GM21515 (cell line): Measurements from ENCODE around the gene LSM10.
A peak's percentile ranks its signal among the peaks of the same experiment; 100 is the strongest.

ENCODE experiments used
- ATAC-seq: cut with Tn5 transposase; IDR thresholded peaks from one replicate; pipeline ENCODE4 v1.9.1; 2021; ENCODE audit not compliant: unreplicated experiment

The LSM10 gene

DNA sequence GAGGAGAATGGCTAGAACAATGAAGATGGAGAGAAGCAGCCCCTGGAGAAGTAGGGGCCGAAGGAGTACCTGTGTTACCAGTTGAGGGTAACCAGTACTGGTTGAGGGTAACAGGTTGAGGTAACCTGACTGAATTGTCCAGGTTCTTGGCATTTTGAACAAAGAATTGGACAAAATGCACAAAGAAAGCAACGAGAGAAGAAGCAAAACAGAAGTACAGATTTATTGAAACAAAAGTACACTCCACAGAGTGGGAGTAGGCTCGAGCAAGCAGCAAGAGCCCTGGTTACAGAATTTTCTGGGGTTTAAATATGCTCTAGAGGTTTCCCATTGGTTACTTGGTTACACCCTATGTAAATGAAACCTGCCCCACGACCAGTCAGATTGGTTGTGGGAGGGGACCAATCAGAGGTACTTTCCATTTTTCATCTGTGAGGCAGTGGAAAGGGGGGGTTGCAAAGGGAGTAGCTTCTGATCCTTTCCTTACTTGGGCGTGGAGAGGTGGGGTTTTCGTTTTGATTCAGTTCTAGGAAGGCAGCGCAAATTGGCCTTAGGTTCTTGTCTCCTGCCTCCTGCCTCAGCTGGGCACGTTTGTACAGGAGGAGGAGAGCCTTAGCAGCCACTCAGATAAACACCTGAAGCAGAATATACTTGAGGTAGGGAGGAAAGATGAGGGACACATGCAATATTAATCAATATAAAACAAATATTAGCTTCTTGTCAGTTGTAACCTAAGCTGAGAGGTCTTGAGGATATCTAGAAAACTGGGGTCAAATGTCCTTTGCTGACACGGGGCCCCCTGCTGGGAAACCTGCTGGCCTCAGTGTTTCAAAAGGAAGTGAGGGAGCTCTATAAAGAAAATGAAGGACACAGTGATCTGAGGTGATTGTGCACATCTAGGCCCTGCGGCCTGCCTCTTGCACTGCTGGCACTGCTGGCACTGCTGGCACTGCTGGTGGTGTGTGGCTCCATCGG, 14.3 kb upstream of the LSM10 start:
- no peak for ATAC-seq

DNA sequence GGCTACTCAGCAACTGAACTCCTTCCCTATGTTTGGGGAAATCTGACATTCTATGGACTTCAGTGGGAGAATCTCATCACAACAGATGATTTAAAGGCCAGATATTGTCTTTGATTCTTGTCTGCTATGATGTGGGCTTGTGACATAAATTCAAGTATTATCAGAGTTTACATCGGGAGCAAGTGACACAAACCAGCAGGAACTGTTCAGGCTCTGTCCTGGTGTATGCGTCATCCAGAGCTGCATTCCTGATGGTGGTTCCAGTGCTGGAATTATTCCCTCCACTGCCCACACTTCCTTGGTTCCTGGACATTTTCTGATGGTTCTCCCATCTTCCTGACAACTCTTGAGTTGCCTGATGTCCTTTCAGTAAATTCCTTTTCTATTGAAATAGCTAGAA, 10.8 kb upstream of the LSM10 start:
- no peak for ATAC-seq

DNA sequence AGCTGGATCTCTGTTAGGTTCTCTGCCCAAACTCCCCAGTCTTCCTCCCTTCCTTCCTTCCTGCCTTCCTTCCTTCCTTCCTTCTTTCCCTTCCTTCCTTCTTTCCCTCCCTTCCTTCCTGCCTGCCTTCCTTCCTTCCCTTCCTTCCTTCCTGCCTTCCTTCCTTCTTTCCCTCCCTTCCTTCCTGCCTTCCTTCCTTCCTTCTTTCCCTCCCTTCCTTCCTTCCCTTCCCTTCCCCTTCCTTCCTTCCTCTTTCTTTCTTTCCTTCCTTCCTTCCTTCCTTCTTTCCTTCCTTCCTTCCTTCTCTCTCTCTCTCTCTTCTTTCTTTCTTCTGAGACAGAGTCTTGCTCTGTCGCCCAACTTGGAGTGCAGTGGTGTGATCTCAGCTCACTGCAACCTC, 8.7 kb upstream of the LSM10 start:
- ATAC-seq = no peak

DNA sequence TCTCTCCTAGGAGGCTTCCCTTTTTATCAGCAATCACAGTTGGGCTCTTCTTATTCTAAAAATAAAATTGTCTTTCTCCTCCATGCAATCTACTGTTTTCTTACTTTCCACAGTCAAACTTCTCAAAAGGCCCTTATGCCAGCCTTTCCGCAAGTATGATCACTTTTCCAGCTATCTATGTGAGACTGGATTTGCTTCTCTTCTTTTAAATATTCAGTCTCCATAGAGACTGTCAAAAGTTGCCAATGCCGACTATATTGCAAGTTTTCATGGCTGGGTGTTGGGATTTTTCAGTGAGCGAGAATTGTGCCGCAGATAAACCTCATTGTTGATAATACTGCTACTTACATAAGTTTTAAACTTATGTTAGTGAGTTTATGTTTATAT, 4.8 kb upstream of the LSM10 start:
- ATAC-seq = no peak

DNA sequence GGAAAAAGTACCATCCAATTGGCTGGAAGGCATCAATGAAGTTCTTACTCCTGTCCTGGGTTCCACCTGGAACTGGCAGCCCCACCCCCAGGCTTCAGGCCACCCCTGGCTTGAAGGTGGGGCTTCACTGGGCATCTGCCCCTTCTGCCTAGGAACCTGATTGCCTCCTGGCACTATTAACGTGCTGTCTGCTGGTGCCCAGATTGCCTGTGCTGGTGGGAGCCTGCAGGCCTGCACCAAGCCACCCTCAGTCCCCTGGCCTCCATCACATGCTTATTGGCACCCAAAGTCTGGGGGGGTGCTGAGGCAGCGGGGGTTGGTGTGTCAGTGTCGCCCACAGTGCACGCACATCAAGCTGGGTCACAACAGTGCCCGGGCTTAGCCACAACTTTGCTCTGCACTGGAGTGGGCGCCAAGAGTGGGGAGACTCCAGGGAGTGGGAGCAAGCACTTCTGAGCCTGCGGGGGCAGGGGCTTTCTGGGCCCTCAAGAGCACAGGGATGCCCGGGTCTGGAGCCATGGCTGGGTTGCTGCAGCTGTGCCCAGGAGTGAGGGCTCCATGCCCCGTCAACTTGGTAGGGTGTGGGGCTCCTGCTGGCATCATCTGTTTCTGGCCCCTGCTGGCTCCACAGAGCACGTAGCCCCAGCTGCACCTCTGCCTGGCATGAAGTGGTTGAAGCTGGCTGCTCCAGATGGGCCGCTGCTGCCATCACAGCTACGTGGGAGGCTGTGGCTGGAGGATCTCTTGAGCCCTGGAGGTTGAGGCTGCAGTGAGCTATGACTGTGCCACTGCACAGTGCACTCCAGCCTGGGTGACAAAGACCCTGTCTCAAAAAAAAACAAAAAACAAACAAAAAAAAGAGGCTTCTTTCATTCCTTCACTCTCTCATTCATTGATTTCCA, 4.1 kb upstream of the LSM10 start:
- ATAC-seq = no peak

GRCh38 chr1:36400825-36401601, 3.3 kb upstream of the LSM10 start:
- peak; percentile 45 for ATAC-seq

GRCh38 chr1:36400514-36400824, 2.8 kb upstream of the LSM10 start:
- no peak for ATAC-seq

DNA sequence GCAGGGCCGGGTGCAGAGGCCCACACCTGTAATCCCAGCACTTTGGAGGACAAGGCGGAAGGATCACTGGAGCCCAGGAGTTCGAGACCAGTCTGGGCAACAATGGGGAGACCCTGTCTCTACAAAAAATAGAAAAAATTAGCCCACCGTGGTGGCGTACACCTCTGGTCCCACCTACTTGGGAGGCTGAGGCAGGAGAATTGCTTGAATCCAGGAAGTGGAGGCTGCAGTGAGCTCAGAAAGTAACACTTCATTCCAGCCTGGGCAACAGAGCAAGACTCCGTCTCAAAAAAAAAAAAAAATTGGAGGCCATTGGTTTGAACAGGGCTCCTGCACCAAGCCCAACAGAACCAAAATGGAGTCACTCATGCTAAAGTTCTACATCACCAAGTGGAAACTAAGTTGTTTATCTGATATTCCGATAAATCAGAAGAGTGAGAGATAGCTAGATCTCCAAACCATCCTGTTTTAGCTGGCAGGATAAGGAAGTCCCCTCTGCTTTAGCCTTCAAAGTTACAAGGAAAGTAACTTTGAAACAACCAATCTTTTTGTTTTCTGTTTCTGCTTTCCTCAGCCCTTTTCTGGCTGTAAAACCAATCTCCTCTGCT, 766 bp upstream of the LSM10 start:
- ATAC-seq = no peak

DNA sequence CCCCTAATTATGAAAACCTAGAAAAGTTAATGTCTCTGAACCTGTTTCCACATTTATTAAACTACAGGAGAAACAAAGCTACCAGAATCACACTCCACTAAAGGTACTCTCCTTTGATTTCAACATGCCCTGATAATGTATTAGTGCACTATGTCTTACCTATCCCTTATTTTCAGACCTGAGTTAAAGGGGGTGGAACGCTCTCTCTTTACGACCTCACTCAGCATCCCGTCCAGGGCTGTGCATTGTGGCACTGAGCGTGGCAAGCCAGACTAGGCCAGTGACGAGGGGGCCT, 678 bp downstream of the LSM10 start:
- ATAC-seq = peak; percentile 32

DNA sequence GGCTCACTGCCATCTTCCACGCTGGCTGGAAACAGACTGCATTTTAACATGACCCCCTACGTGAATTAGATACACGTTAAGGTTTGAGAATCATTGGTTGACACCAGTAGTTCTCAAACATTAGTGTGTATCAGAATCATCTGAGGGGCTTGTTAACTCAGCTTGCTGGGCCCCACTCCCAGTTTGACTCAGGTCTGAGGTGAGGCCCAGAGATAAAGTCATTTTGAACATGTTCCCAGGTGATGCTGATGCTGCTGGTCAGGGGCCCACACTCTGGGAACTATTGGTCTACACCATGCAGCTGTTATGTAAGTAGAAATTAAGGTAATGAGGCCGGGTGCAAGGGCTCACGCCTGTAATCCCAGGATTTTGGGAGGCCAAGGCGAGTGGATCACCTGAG, 1.3 kb downstream of the LSM10 start:
- ATAC-seq = no peak

- ATAC-seq = no peak
Measured at GRCh38 chr1:36393686-36394085, 4.0 kb downstream of the LSM10 start.

GRCh38 chr1:36392836-36393235, 4.9 kb downstream of the LSM10 start:
- ATAC-seq = no peak

GRCh38 chr1:36391271-36391670, 6.4 kb downstream of the LSM10 start:
- no peak for ATAC-seq

DNA sequence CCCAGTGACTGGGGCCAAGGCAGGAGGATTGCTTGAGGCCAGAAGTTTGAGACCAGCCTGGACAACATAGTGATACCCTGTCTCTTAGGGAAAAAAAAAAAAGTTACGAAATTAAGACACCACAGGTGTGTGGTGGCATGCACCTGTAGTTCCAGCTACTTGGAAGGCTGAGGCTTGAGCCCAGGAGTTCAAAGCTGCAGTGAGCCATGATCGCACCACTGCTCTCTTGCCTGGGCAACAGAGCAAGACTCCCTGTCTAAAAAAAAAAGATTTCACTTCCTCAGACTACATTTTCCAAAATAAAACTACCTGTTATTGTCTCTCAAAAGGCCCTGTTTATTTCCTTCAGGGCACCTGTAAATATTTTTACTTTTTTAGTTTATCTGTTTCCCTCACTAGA, 7.3 kb downstream of the LSM10 start:
- no peak for ATAC-seq

GRCh38 chr1:36389999-36390398, 7.7 kb downstream of the LSM10 start:
- ATAC-seq = no peak

DNA sequence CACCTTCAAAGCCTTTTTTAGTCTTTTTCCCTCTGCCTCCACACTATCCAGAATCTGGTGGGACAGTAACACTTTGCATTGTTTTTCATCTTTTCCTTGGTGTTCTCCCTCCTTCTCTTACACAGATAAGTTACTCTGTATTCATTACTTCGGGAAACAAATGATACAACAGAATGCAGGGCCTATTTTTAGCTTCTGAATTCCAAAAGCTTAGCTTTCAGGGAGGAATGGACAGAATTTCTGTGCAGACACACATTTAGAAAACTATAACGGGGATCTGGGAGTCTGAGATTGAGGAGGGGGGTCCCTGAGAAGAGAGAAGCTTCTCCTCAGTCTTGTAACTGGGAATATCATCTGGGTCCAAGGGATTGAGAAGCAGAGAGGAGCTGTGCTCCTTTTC, 8.4 kb downstream of the LSM10 start:
- ATAC-seq = no peak

- no peak for ATAC-seq
Measured at GRCh38 chr1:36387141-36387949, 10.4 kb downstream of the LSM10 start.

DNA sequence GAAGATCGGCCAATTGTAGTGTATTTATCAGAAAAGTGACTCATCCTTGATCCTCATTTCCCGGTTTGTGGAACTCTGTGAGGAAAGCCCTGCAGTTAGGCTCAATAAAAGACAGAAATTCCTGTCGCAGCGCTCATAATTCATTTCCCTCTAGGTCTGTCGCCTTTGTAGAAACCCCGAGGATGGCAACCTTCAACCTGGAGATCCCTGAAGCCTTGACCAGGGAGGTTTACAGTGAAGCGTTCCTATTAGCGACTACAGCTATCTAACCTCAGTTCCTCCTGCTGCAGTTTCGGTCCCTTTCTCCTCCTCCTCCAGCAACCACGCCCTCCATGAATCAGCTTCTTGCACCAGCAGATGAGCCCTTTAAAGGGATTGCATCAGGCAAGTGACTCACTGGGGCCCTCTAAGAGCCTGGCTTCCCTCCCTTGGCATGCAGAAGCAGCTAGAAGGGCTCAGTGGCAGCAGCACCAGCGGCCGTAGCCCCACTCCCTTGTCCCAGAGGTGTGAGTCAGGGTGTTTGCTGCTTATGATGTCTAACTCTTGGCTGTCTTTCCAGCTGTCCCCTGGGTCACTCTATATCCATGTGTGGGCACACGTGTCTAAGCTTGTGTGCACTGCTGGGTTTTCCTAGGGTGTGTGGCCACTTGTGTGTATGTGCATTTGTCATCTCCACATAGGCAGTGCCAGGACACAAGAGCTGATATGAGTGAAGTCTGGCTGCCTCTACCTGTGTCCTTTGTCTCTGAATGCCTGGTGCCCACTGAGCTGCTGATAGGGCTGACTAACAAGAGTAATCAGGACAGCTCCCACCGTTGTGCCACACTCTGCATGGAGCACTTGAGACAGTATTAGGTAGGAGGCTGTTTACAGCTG, 11.2 kb downstream of the LSM10 start:
- ATAC-seq = peak; percentile 51
